ENCODE measurements around the gene DCDC2C. TPM values are rescaled to one million over a fixed set of nuclear protein-coding genes. Genes with fewer than 3 reads are reported as not detected.

The DCDC2C gene
- total and polyA plus RNA-seq, 2 experiments from 2014 or later, result 0.45 TPM; not detected in 1

- no peak for TF ChIP-seq ZNF462 (CRISPR knock-in tag; IDR thresholded peaks at IDR 0.05)
- no peak for TF ChIP-seq CREB1 (CRISPR knock-in tag; IDR thresholded peaks at IDR 0.05; ENCODE audit: low read depth)
- no peak for TF ChIP-seq POLR2AphosphoS5 (IDR thresholded peaks at IDR 0.05; ENCODE audit: low read depth)
- no peak for TF ChIP-seq JUNB (IDR thresholded peaks at IDR 0.05; ENCODE audit: unreplicated experiment)
- TF ChIP-seq EZH2 (IDR thresholded peaks at IDR 0.05; ENCODE audit: low read depth, unreplicated experiment), result no peak
Measured at GRCh38 chr2:3741396-3741795, 38.0 kb downstream of the DCDC2C start (continued).

GRCh38 chr2:3741867-3742602 is 38.7 kb downstream of the DCDC2C start:
- H3K9me3 Mint-ChIP-seq, result peaks cover 87% of the 10 kb centered on the region
- no peaks in the 10 kb centered on the region for H3K9me2 ChIP-seq (ENCODE audit: insufficient read depth)

More at GRCh38 chr2:3741867-3742602, 38.7 kb downstream of the DCDC2C start:
- Mint-ChIP-seq H3K4me1 (no peaks in the 10 kb centered on the region), H3K27ac (no peak overlapping the region), H3K27me3 (ENCODE audit: insufficient read depth, low read depth, poor library complexity) (peaks cover 6% of the 10 kb centered on the region), H3K36me3 (ENCODE audit: low read depth) (peaks cover 20% of the 10 kb centered on the region), H3K4me3 (no peak overlapping the region)
- Histone ChIP-seq H3K4me1 (ENCODE audit: insufficient read depth) (no peaks in the 10 kb centered on the region), H3K79me2 (replicated peaks; ENCODE audit: insufficient read depth) (no peaks in the 10 kb centered on the region), H4K20me1 (replicated peaks; ENCODE audit: insufficient read depth) (no peaks in the 10 kb centered on the region), H3K4me3 (no peak overlapping the region), H3F3A (replicated peaks; ENCODE audit: low read depth) (no peaks in the 10 kb centered on the region), H3K27me3 (ENCODE audit: insufficient read depth) (no peaks in the 10 kb centered on the region), H3K4me2 (no peak overlapping the region), H3K27ac (ENCODE audit: low read depth) (no peak overlapping the region), H2AFZ (no peak overlapping the region), H3K36me3 (ENCODE audit: insufficient read depth) (no peaks in the 10 kb centered on the region; the same call in 1 of the 2 replicates)
- no peak; the same call in 2 of the 3 replicates for ATAC-seq
- DNase-seq (ENCODE audit: low spot score), result peak; percentile 21
- peak; percentile 38 to 52 for TF ChIP-seq CTCF (conservative IDR thresholded peaks at IDR 0.05; ENCODE audit: low read depth in 2 of 2)
- no peak for TF ChIP-seq ETS1 (IDR thresholded peaks at IDR 0.05)

Data from GM23338 (cell line).